ENCODE results near the gene IL12RB2. TPM values are rescaled to one million over a fixed set of nuclear protein-coding genes. Genes with fewer than 3 reads are reported as not detected.

The IL12RB2 gene
- total and polyA plus RNA-seq, 2 of the 13 experiments (the other 11 are each of a cell fraction or from before 2014, with no cell fraction given): not detected

- 9% methylated on average over 3 of the region's 3 CpGs for WGBS (ENCODE audit: low lambda C conversion rate)
- Histone ChIP-seq H4K20me1 (ENCODE audit: insufficient read depth, low read length) (no peaks in the 10 kb centered on the region), H3K9ac (ENCODE audit: insufficient read depth, low read depth, low read length) (no peak overlapping the region), H3K36me3 (replicated peaks in 1 of 2; ENCODE audit: control insufficient read depth in 1 of 2, insufficient read depth in 2 of 2, low read length in 2 of 2) (no peaks in the 10 kb centered on the region), H3K27ac (ENCODE audit: extremely low read length, insufficient read depth, low read length) (no peak overlapping the region), H3K79me2 (ENCODE audit: insufficient read depth, low read length) (no peaks in the 10 kb centered on the region), H3K4me1 (ENCODE audit: insufficient read depth, low read length) (no peaks in the 10 kb centered on the region), H3K4me2 (ENCODE audit: low read depth, low read length) (no peak overlapping the region), H3K9me3 (ENCODE audit: low read length) (no peaks in the 10 kb centered on the region), H2AFZ (ENCODE audit: low read length) (no peak overlapping the region), H3K4me3 (replicated peaks in 1 of 3; ENCODE audit: insufficient read depth in 1 of 3, low read depth in 2 of 3, low read length in 3 of 3) (no peak overlapping the region), H3K27me3 (ENCODE audit: control insufficient read depth in 1 of 2, insufficient read depth in 2 of 2, low read length in 2 of 2) (no peaks in the 10 kb centered on the region)
- CTCF ChIA-PET (ENCODE audit: low intra/inter-chr PET ratio, low total read pairs): no interaction called here
- POLR2A ChIA-PET: no interaction called here
- FAIRE-seq (no peak), DNase-seq (ENCODE audit: low spot score) (no peak), ATAC-seq (no peak)
- intact Hi-C loops (cut with micrococcal nuclease; ENCODE audit: unreplicated experiment) (no loop called here), in situ Hi-C loops (cut with HindIII; ENCODE audit: extremely low pct_ligation_motif_present, low pct_unique_long_range_greater_than_20kb) (no loop called here)
- no TSS peak for BruUV-seq (replicated peaks)
- no peak for TF ChIP-seq ZNF703 (CRISPR knock-in tag; IDR thresholded peaks at IDR 0.05; ENCODE audit: borderline replicate concordance)
- no peak for TF ChIP-seq PBX3 (CRISPR knock-in tag; IDR thresholded peaks at IDR 0.05; ENCODE audit: borderline replicate concordance)
- TF ChIP-seq HNRNPUL1 (IDR thresholded peaks at IDR 0.05; ENCODE audit: low read depth, low read length): no peak
- no peak for TF ChIP-seq ZNF333 (CRISPR knock-in tag; IDR thresholded peaks at IDR 0.05; ENCODE audit: borderline replicate concordance)
- TF ChIP-seq RBFOX2 (IDR thresholded peaks at IDR 0.05; ENCODE audit: low read depth, low read length): no peak
- no peak for TF ChIP-seq TFAP4 (IDR thresholded peaks at IDR 0.05; ENCODE audit: borderline replicate concordance, low read depth)
Measured at GRCh38 chr1:67270541-67270940, 37.1 kb upstream of the IL12RB2 start.

DNA sequence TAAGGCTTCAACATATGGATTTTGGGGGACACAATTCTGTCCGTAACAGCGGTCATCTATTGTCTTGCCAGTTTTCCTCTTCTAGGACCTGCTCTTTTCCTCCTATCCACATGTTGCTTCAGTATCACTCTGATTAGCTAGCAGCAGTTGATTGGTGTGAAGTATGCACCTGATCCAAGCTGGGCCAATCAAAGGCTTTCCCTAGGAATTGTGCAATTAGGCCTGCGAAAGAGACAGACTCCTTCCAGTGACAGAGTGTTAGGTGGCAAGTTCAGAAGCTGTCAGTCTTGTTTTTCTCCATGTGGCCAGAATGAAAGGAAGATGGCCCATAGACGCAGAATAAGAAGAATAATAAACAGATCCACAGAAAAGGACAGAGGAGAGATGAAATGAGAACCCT lies 34.1 kb upstream of the IL12RB2 start:
- Histone ChIP-seq H3K27ac (ENCODE audit: extremely low read length, insufficient read depth, low read length) (no peak overlapping the region), H3K79me2 (ENCODE audit: insufficient read depth, low read length) (no peaks in the 10 kb centered on the region), H4K20me1 (ENCODE audit: insufficient read depth, low read length) (no peaks in the 10 kb centered on the region), H3K4me3 (replicated peaks in 1 of 3; ENCODE audit: insufficient read depth in 1 of 3, low read depth in 2 of 3, low read length in 3 of 3) (no peak overlapping the region), H3K36me3 (replicated peaks in 1 of 2; ENCODE audit: control insufficient read depth in 1 of 2, insufficient read depth in 2 of 2, low read length in 2 of 2) (no peaks in the 10 kb centered on the region), H2AFZ (ENCODE audit: low read length) (no peak overlapping the region), H3K4me2 (ENCODE audit: low read depth, low read length) (no peak overlapping the region), H3K9ac (ENCODE audit: insufficient read depth, low read depth, low read length) (no peak overlapping the region), H3K9me3 (ENCODE audit: low read length) (no peaks in the 10 kb centered on the region), H3K4me1 (ENCODE audit: insufficient read depth, low read length) (no peaks in the 10 kb centered on the region), H3K27me3 (ENCODE audit: control insufficient read depth in 1 of 2, insufficient read depth in 2 of 2, low read length in 2 of 2) (no peaks in the 10 kb centered on the region)
- ChIA-PET CTCF (ENCODE audit: low intra/inter-chr PET ratio, low total read pairs) (no interaction called here), POLR2A (no interaction called here)
- FAIRE-seq (no peak), ATAC-seq (no peak), DNase-seq (ENCODE audit: low spot score) (no peak)
- intact Hi-C loops (cut with micrococcal nuclease; ENCODE audit: unreplicated experiment) (no loop called here), in situ Hi-C loops (cut with HindIII; ENCODE audit: extremely low pct_ligation_motif_present, low pct_unique_long_range_greater_than_20kb) (no loop called here)
- no TSS peak for BruUV-seq (replicated peaks)
- WGBS (ENCODE audit: low lambda C conversion rate): 5% methylated on average over 4 of the region's 4 CpGs
- no peak for TF ChIP-seq DNMT3B (CRISPR knock-in tag; conservative IDR thresholded peaks at IDR 0.05)
- TF ChIP-seq, protein P1, sequence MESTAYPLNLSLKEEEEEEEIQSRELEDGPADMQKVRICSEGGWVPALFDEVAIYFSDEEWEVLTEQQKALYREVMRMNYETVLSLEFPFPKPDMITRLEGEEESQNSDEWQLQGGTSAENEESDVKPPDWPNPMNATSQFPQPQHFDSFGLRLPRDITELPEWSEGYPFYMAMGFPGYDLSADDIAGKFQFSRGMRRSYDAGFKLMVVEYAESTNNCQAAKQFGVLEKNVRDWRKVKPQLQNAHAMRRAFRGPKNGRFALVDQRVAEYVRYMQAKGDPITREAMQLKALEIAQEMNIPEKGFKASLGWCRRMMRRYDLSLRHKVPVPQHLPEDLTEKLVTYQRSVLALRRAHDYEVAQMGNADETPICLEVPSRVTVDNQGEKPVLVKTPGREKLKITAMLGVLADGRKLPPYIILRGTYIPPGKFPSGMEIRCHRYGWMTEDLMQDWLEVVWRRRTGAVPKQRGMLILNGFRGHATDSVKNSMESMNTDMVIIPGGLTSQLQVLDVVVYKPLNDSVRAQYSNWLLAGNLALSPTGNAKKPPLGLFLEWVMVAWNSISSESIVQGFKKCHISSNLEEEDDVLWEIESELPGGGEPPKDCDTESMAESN (CRISPR knock-in tag; conservative IDR thresholded peaks at IDR 0.05): no peak
- no peak for TF ChIP-seq ZNF337 (CRISPR knock-in tag; IDR thresholded peaks at IDR 0.05; ENCODE audit: borderline replicate concordance, low read depth)
- no peak for TF ChIP-seq HOMEZ (CRISPR knock-in tag; IDR thresholded peaks at IDR 0.05; ENCODE audit: low read depth)
- no peak for TF ChIP-seq KLF16 (CRISPR knock-in tag; IDR thresholded peaks at IDR 0.05)
- TF ChIP-seq, protein P2, sequence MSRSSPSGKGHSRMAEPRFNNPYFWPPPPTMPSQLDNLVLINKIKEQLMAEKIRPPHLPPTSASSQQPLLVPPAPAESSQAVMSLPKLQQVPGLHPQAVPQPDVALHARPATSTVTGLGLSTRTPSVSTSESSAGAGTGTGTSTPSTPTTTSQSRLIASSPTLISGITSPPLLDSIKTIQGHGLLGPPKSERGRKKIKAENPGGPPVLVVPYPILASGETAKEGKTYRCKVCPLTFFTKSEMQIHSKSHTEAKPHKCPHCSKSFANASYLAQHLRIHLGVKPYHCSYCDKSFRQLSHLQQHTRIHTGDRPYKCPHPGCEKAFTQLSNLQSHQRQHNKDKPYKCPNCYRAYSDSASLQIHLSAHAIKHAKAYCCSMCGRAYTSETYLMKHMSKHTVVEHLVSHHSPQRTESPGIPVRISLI (CRISPR knock-in tag; IDR thresholded peaks at IDR 0.05; ENCODE audit: borderline replicate concordance): no peak
